Left ventricle myocardium inferior (tissue), 1 donor: ENCODE results near the gene ASGR1. TPM values are rescaled to one million over a fixed set of nuclear protein-coding genes. Genes with fewer than 3 reads are reported as not detected.

ENCODE experiments used
- DNase-seq: peaks from one replicate; pipeline ENCODE4 v3.0.0-alpha.2; 2020
- H3K27ac ChIP-seq: fragments of 200-600 bp; replicated peaks from 2 replicates; pipeline ENCODE4 v1.8.0; 2021
- H3K27me3 ChIP-seq: fragments of 200-600 bp; 2 replicates; pipeline ENCODE4 v1.8.0; 2021; ENCODE audit warnings: low read depth
- H3K36me3 ChIP-seq: fragments of 200-600 bp; 2 replicates; pipeline ENCODE4 v1.8.0; 2021
- H3K4me1 ChIP-seq: fragments of 200-600 bp; 2 replicates; pipeline ENCODE4 v1.8.0; 2021
- H3K4me3 ChIP-seq: fragments of 200-600 bp; 2 replicates; pipeline ENCODE4 v1.8.0; 2021; ENCODE audit warnings: mild to moderate bottlenecking, moderate library complexity
- H3K9me3 ChIP-seq: fragments of 200-600 bp; replicated peaks from 2 replicates; pipeline ENCODE4 v1.8.0; 2021
- CTCF ChIP-seq: fragments of 200-600 bp; IDR thresholded peaks from 2 replicates; pipeline ENCODE4 v1.8.0; 2021; ENCODE audit warnings: antibody characterized with exemption, mild to moderate bottlenecking, borderline replicate concordance
- intact Hi-C: fragments of 100-400 bp; cut with micrococcal nuclease; formaldehyde crosslinking; loops from one replicate; pipeline ENCODE4 v1.11.0; 2022
- total RNA-seq: library from RNA; stranded (reverse); fragmentation: NEBNext Ultra II Directional; extraction: Animal tissue kit (Norgen Biotek cat#: 25700); gene quantifications from one replicate; pipeline ENCODE4 v1.2.1, GENCODE V29; 2021
- donor health status: DM: no; HTN: yes; CAD: no; lungs with severe emphysema.

The ASGR1 gene
- total RNA-seq, 1 donor from 2014 or later = 0.14 TPM

- Histone ChIP-seq H3K27me3 (no peaks in the 10 kb centered on the region), H3K4me3 (peak overlapping the region; percentile 81), H3K36me3 (peaks cover 18% of the 10 kb centered on the region), H3K9me3 (no peaks in the 10 kb centered on the region), H3K27ac (peak overlapping the region; percentile 98), H3K4me1 (peaks cover 85% of the 10 kb centered on the region)
- intact Hi-C loops = no loop called here
- no peak for TF ChIP-seq CTCF
- peak; percentile 60 for DNase-seq
Measured at GRCh38 chr17:7217113-7217987, 38.2 kb upstream of the ASGR1 start.

GRCh38 chr17:7216242-7217112 is 37.3 kb upstream of the ASGR1 start:
- Histone ChIP-seq H3K27ac (peak overlapping the region; percentile 98), H3K36me3 (peaks cover 9% of the 10 kb centered on the region), H3K27me3 (no peaks in the 10 kb centered on the region), H3K9me3 (no peaks in the 10 kb centered on the region), H3K4me1 (peaks cover 84% of the 10 kb centered on the region), H3K4me3 (peak overlapping the region; percentile 81)
- TF ChIP-seq CTCF = no peak
- intact Hi-C loops = no loop called here
- DNase-seq = no peak

DNA sequence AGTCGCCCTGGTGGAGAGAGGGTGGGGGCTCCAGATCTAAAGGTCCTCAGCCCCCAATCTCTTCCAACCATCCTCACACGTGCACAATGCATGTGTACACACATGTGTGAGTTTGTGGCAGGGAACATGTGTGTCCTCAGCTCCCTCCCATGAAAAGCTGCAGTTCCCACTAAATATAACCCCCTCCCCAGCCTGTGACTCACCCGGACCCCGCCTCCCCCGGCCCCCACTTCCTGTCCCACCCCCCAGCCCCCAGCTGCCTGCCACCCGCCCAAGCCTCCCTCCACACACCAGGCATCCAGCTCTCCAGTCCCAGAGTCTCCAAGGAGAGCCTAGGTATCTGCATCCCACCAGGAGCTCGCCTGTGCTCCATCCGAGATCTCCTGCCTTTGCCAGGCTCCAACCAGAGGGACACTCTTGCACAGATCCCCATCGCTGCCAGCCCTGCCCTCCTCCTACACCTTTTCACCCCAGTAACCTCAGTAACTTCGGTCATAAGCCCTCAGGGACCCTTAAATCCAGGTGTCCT is 36.5 kb upstream of the ASGR1 start:
- no peak for TF ChIP-seq CTCF
- no peak for DNase-seq
- no peaks in the 10 kb centered on the region for H3K27me3 ChIP-seq
- H3K9me3 ChIP-seq = no peaks in the 10 kb centered on the region
- peak overlapping the region; percentile 81 for H3K4me3 ChIP-seq
- peaks cover 80% of the 10 kb centered on the region for H3K4me1 ChIP-seq
- intact Hi-C loops = no loop called here
- peaks cover 2% of the 10 kb centered on the region for H3K36me3 ChIP-seq
- H3K27ac ChIP-seq = peak overlapping the region; percentile 75

DNA sequence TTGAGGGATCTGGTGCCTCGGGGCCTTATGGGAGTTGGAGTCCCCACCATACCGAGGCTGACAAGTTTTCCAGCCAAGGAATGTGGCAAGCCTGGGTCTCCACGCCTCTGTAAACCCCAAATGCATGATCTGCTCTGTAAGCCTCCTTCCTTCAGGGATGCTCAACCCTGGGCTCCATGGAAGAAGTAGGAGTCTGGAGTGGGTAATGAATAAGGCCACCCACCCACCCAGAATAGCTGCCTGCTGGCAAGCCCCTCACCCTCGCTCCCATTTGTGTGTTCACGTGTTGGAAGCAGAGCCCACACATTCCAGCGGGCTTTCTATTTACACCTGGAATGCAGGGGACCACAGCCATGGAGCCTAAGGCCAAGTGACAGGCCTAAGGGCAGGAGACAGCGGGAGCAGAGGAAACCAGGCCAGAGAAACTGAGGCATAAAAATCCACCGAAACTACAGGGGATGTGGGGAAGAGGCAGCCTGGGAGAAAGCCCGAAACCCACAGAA is 36.0 kb upstream of the ASGR1 start:
- TF ChIP-seq CTCF = no peak
- Histone ChIP-seq H3K36me3 (no peaks in the 10 kb centered on the region), H3K27me3 (no peaks in the 10 kb centered on the region), H3K27ac (peak overlapping the region; percentile 75), H3K4me1 (peaks cover 75% of the 10 kb centered on the region), H3K4me3 (peak overlapping the region; percentile 81), H3K9me3 (no peaks in the 10 kb centered on the region)
- no peak for DNase-seq
- intact Hi-C loops = no loop called here
